PC-3 (cell line): Measurements from ENCODE around the gene LRRC4B.

Source experiments
- CTCF ChIP-seq: fragments of 300-600 bp; sonication (generic); conservative IDR thresholded peaks from 2 replicates; pipeline ENCODE4 v1.5.1; 2017; ENCODE audit warnings: antibody characterized with exemption, low read depth, mild to moderate bottlenecking, low read length
- EZH2 ChIP-seq: fragments of 300-600 bp; sonication (generic); IDR thresholded peaks from one replicate; pipeline ENCODE4 v1.6.1; 2017; ENCODE audit warnings: antibody characterized with exemption, mild to moderate bottlenecking, low read length; ENCODE audit not compliant: unreplicated experiment
- EZH2phosphoT487 ChIP-seq: fragments of 300-600 bp; sonication (generic); IDR thresholded peaks from 2 replicates; pipeline ENCODE4 v1.6.1; 2018; ENCODE audit warnings: mild to moderate bottlenecking, antibody characterized with exemption, low read length, borderline replicate concordance

GRCh38 chr19:50475736-50476223 lies 92.5 kb downstream of the LRRC4B start:
- TF ChIP-seq CTCF (no peak), EZH2 (no peak), EZH2phosphoT487 (no peak)
